HG03045 (cell line): ENCODE measurements around the gene PTTG1IP.
"Not testable (repeated sequence)": the region's sequence is repeated elsewhere in the genome, so short reads cannot be mapped to it uniquely, and the experiment has no call there.

Source experiments
- ATAC-seq: cut with Tn5 transposase; IDR thresholded peaks from one replicate; pipeline ENCODE4 v1.9.1; 2021; ENCODE audit warnings: mild to moderate bottlenecking, moderate library complexity; ENCODE audit not compliant: unreplicated experiment

The PTTG1IP gene

DNA sequence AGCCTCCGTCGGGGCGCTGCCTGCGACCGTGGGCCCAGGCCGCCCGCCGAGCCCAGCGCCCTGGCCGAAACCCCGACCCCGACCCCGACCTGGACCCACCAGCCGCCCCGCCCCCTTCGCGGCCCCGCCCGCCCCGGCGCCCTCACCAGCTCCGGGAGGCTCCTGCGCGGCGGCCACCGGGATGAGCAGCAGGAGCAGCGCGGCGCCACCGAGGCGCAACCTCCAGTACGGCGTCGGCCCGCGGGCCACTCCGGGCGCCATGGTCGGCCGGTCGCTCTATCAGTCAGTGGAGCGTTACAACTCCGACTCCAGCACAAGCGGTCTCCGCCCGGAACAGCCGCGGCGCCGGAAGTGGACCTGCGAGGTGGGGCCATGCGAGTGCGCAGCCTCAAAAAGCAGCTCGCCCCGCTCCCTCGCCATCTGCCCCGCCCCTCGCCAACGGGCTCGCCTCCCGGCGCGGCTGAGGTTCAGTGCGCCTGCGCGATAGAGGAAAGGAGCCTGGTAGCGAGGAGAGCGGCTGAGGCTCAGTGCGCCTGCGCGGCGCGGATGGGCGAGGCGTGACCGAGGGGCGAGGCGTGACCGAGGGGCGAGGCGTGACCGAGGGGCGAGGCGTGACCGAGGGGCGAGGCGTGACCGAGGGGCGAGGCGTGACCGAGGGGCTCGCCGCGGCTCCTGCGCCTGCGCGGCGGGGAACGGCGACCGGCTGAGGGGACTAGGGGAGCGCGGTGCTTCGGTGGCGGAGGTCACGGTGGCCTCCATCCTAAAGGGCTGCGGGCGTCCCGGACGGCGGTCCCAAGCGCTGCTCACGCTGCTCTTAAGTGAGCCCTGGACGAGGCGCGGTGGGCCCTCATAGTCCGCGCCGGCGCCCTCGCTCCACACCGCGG lies at the start of gene PTTG1IP:
Gene PTTG1IP, minus strand, starts transcription at position 335 of the 884 bp plus-strand sequence. Its CDS starts 74 bp downstream, at position 261.
- ATAC-seq, result peak; percentile 69

GRCh38 chr21:44921928-44922327 lies 48.4 kb upstream of the PTTG1IP start:
- ATAC-seq, result no peak

DNA sequence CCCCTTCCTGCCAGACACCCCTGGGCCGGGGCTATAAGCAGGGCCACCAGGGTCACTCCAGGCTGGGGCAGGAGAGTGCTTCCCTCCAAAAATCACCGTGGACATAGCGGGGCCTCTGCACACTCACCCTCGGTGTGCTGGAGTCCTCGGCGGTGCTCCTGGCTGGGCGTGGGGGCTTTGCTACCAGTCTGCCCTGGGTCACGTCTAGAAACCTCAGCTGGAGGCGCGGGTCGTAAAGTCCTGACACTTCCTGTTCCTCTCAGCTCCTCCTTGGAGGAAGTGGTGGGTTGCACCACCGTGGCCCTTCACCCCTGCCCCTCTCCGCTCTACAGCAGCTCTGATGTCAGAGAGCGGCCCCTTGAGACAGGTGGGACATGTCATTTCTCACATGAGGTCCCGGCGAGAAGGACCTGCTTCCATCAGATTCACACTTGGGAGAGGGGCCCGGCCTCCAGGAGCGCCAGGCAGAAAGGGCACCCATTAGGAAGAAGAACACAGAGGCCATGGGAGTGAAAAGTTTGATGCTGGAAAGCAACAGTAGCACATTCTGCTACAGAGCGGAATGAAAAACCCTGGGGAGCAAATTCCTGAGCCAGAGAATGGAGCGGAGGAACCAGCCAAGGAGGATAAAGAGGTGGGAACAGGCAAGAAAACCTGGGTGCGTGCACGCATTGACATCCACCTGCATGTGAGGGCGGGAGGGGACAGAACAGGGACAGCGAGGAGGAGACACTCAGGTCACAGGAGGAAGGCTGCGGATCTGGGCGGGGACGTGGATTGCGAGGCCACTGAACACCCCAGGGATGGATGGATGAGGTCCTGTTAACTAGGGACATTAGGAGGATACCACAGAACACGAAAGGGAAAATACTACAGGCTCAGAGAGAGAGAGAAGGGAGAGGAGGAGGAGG lies 47.5 kb upstream of the PTTG1IP start, which contains the start of gene ITGB2:
Gene ITGB2, minus strand, starts transcription at position 206 of the 911 bp plus-strand sequence. CDS start 10,117 bp downstream, outside the sequence.
- ATAC-seq, result no peak

- ATAC-seq, result no peak
Observed at GRCh38 chr21:44919913-44920693, 46.6 kb upstream of the PTTG1IP start.

- no peak for ATAC-seq
Observed at GRCh38 chr21:44919111-44919912, 45.8 kb upstream of the PTTG1IP start.

DNA sequence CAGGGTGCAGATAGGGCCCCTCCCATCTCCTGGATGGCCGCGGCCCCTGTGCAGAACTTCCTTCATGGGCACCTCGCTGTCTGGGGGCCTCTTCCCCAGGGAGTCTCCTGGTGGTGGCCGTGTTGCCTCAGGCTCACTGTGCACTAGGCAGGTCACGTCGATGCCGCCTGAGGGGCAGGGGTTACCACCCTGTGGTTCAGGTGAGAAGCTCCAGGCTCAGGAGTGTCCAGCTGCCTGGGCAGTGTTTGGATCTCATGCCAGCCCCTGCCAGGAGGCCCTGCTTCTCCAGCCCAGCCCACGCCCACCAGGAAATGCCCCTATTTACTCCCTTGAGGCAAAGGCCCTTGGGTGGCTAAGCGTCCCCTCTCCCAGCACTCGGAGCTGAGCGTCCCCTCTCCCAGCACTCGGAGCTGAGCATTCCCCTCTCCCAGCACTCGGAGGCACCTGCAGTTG lies 45.1 kb upstream of the PTTG1IP start:
- ATAC-seq, result no peak

DNA sequence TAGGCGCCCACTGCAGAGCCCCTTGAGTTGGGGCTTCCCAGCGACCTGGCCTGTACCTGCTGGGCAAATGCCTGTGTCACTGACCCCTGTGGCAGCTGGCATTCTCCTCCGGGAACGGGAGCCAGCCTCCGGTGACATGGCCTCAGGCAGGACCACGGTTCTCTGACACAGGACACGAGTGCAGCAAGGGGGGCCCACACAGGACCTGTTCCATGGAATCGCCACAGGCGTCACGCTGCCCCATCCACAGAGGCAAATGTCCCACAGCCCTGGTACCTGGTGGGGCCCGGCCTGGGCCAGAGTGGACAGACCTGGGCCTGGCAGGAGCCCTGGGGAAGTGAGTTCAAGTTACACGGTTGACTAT lies 44.6 kb upstream of the PTTG1IP start:
- no peak for ATAC-seq

DNA sequence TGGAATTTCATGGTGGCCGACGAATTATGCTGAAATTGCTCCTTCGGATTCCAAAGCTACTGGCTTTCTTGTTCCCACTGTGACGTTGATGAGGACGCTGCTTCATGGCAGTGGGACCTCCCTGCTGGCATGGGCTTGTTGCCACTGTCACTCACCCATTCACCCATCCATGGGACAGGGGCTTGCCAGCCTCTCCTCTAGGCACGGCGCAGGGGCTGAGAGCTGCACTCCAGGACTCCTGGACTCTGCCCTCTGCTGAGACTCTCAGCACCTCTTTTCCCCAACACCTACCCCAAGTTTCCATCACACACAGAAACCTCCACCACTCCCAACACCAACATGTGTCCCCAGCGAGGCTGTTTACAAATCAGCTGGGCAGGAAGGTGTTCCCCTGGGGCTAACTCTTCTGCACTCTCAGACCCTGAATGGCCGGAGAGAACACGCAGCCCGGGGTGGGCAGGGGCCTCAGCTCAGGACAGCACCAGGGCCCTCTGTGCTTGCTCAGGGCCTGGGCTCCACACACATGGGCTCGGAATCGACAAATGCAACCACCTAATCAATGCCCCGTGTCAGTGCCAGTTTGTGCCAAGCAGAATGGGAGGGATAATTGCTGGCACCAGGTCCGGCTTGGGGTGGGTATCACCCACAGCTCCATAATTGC lies 44.1 kb upstream of the PTTG1IP start:
- no peak for ATAC-seq

GRCh38 chr21:44916965-44917364 lies 43.5 kb upstream of the PTTG1IP start:
- ATAC-seq, result no peak

DNA sequence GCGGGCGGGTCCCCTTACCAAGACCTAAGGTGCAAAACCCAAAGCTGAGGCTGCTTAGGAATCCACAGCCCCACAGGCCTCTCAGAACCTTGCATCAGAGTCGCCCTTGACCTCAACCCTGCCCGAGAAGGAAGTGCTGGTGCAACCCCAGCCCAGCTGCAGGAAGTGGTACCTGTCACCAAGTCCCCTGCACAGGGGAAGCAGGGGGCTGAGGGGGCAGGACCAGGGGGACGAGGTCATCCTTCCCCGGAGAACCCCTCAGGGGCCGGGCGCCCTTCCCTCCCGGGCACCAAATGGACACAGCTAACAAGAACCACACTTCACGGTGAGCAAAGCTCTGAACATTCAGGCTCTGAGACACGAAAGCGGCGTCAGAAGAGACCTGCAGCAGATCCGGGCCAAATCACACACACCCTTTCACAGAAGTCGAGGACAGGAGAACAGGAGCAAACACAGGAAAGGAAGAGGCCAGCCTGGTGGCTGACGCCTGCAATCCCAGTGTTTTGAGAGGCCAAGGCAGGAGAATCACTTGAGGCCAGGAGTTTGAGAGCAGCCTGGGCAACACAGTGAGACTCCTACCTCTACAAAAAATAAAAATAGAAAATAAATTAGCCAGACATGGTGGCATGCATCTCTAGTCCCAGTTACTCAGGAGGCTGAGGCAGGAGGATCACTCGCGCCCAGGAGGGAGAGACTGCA lies 40.8 kb upstream of the PTTG1IP start:
- ATAC-seq, result no peak

- ATAC-seq, result no peak
Observed at GRCh38 chr21:44913425-44914175, 40.1 kb upstream of the PTTG1IP start.

- ATAC-seq, result not testable (repeated sequence)
Observed at GRCh38 chr21:44912506-44913412, 39.3 kb upstream of the PTTG1IP start.

- no peak for ATAC-seq
Observed at GRCh38 chr21:44912158-44912473, 38.6 kb upstream of the PTTG1IP start.

GRCh38 chr21:44911384-44912157 lies 38.1 kb upstream of the PTTG1IP start:
- no peak for ATAC-seq

GRCh38 chr21:44911068-44911383 lies 37.5 kb upstream of the PTTG1IP start:
- ATAC-seq, result no peak

DNA sequence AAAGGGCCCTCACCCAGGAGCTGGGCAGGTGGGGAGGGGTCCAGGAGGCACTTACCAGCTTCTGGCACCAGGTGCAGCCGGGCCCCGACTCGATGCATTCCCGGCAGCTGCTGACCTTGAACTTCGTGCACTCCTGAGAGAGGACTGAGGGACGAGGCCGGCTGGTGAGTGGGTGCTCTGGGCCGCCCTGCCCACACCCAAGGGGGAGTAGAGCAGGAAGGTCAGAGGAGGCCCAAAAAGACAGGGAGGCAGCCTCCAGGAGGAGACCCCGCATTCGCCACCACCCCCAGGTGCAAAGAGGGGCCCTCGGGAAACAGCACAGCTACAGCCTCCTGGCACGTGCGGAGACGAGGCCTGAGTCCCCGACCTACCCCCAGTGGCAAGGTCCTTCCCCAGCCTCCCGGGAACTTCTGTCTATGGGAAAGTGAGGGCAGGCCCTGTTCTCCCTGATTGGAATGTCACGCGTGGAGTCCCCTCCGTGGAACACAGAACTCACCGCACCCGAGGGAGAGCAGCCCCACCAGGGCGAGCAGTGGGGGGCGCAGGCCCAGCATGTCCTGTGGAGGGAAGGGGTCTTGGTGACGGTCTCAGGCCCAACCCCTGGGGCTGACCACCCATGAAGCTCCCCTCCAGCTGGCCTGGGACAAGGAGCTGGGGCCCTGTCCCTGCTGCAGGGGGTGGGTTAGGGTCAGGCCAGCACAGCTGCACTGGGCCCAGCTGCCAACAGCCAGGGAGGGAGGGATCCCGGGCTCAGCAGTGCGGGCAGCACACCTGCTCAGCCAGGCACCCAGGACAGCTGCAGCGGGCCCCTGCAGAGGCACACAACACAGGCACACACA lies 37.0 kb upstream of the PTTG1IP start:
- ATAC-seq, result no peak
